Prostate gland (tissue), 2 donors: ENCODE data around the gene SRP9.

ENCODE experiments used
- CTCF ChIP-seq, 4 experiments: fragments of 200-600 bp in 2 of 4; fragments of 450-650 bp in 2 of 4; sonication (generic) in 2 of 4; IDR thresholded peaks; 1 replicate in 3 of 4; 2 replicates in 1 of 4; pipeline ENCODE4 v1.5.1; 2016 to 2019; ENCODE audit warnings: antibody characterized with exemption in 4 of 4, mild to moderate bottlenecking in 2 of 4, moderate library complexity in 2 of 4
- POLR2AphosphoS5 ChIP-seq: sonication (generic); formaldehyde crosslinking; IDR thresholded peaks from one replicate; pipeline ENCODE4 v1.6.1; 2017; ENCODE audit warnings: antibody characterized with exemption

- TF ChIP-seq POLR2AphosphoS5: no peak
- no peak for TF ChIP-seq CTCF (IDR thresholded peaks at IDR 0.05)
Observed at GRCh38 chr1:225780134-225780533, 2.5 kb downstream of the SRP9 start.
